Kidney (tissue), 14 donors: ENCODE results near the gene SMG6. TPM values are rescaled to one million over a fixed set of nuclear protein-coding genes. Genes with fewer than 3 reads are reported as not detected.

Experiments used
- DNase-seq, 5 donors: peaks; one replicate each; pipeline ENCODE4 v3.0.0-alpha.2; 2013 to 2020
- FAIRE-seq: peaks from 2 replicates; lab custom pipeline; 2012; peaks lifted over from hg19 to GRCh38; lab: Jason Lieb, UNC
- H3K27ac ChIP-seq, 2 donors: one replicate each; pipeline ENCODE4 v1.7.0; 2013; ENCODE audit warnings: low read depth in 2 of 2, low read length in 2 of 2, inconsistent platforms in 1 of 2
- H3K27me3 ChIP-seq: one replicate; pipeline ENCODE4 v1.7.1; 2013; ENCODE audit warnings: low read length, inconsistent platforms; ENCODE audit not compliant: control insufficient read depth, insufficient read depth
- H3K36me3 ChIP-seq, 3 donors: one replicate each; pipeline versions ENCODE4 v1.7.0 to v1.7.1; 2013; ENCODE audit warnings: low read length in 3 of 3, control low read depth in 1 of 3, inconsistent platforms in 1 of 3; ENCODE audit not compliant: insufficient read depth in 3 of 3, control insufficient read depth in 2 of 3
- H3K4me1 ChIP-seq, 3 donors: one replicate each; pipeline versions ENCODE4 v1.7.0 to v1.7.1; 2013; ENCODE audit warnings: low read length in 3 of 3, inconsistent platforms in 1 of 3, low read depth in 1 of 3; ENCODE audit not compliant: control insufficient read depth in 2 of 3, insufficient read depth in 2 of 3
- H3K4me3 ChIP-seq, 3 donors: one replicate each; pipeline versions ENCODE4 v1.7.0 to v1.8.1; 2013; ENCODE audit warnings: low read length in 3 of 3, control low read depth in 1 of 3, inconsistent platforms in 1 of 3
- H3K9ac ChIP-seq, 3 donors: one replicate each; pipeline versions ENCODE4 v1.7.0 to v1.7.1; 2013; ENCODE audit warnings: low read length in 3 of 3, control low read depth in 1 of 3, inconsistent platforms in 1 of 3
- H3K9me3 ChIP-seq, 3 donors: one replicate each; pipeline versions ENCODE4 v1.7.0 to v1.7.1; 2013; ENCODE audit warnings: low read length in 3 of 3, control low read depth in 1 of 3, inconsistent platforms in 1 of 3; ENCODE audit not compliant: control insufficient read depth in 2 of 3, insufficient read depth in 1 of 3
- CTCF ChIP-seq: IDR thresholded peaks from 3 replicates; pipeline ENCODE4 v1.5.1; 2012; ENCODE audit warnings: mild to moderate bottlenecking, moderate library complexity, borderline replicate concordance; ENCODE audit not compliant: insufficient read depth; ENCODE audit errors: extremely low read depth
- intact Hi-C: fragments of 100-400 bp; cut with DNase I; formaldehyde crosslinking; loops from one replicate; pipeline ENCODE4 v1.11.1; 2022
- polyA plus RNA-seq: library from polyadenylated mRNA; stranded (reverse); fragments of 350-450 nt; fragmentation: Illumina TruSeq; extraction: RNeasy Lipid Tissue Mini Kit (QIAGEN cat#74804); gene quantifications from one replicate; pipeline ENCODE4 v1.2.3, GENCODE V29; 2014; ENCODE audit warnings: low read depth, low replicate concordance; ENCODE audit not compliant: insufficient read depth
- total RNA-seq: library from RNA; stranded (reverse); fragmentation: NEBNext Ultra II Directional; extraction: Animal tissue kit (Norgen Biotek cat#: 25700); gene quantifications from one replicate; pipeline ENCODE4 v1.2.1, GENCODE V29; 2021
- donor health status: control.
- donor health status: control.
- donor health status: control.
- donor health status: control.
- donor health status: control.
- donor health status: DM: yes; HTN: yes; CAD: no.
- donor health status: Normal renal cell carcinoma (clear cell type).

The SMG6 gene
- total and polyA plus RNA-seq, 2 donors from 2014 or later, result 20.6 to 37.3 TPM

GRCh38 chr17:2037155-2037554 lies 266.4 kb downstream of the SMG6 start:
- Histone ChIP-seq H3K36me3 (peaks cover 2 to 36% (median 14%) of the 10 kb centered on the region in 3 donors), H3K27ac (no peak overlapping the region), H3K4me1 (peaks cover 0 to 10% (median 8%) of the 10 kb centered on the region in 3 donors), H3K9me3 (no peaks in the 10 kb centered on the region), H3K27me3 (no peaks in the 10 kb centered on the region), H3K9ac (no peak overlapping the region), H3K4me3 (no peak overlapping the region)
- DNase-seq (peak in 1 of 5 donors; percentile 52), FAIRE-seq (no peak)
- intact Hi-C loops, result no loop called here
- no peak for TF ChIP-seq CTCF

- intact Hi-C loops, result no loop called here
- H3K27me3 ChIP-seq, result no peaks in the 10 kb centered on the region
- H3K27ac ChIP-seq, result no peak overlapping the region
- DNase-seq, result peak in 1 of 5 donors; percentile 53
- no peak for FAIRE-seq
- no peak overlapping the region for H3K4me3 ChIP-seq
- TF ChIP-seq CTCF, result no peak
- peaks cover 2 to 36% (median 14%) of the 10 kb centered on the region in 3 donors for H3K36me3 ChIP-seq
- H3K9ac ChIP-seq, result no peak overlapping the region
- no peaks in the 10 kb centered on the region for H3K9me3 ChIP-seq
- H3K4me1 ChIP-seq, result peaks cover 0 to 7% (median 5%) of the 10 kb centered on the region in 3 donors
These were observed 267.8 kb downstream of the SMG6 start for GRCh38 chr17:2035541-2036488.

GRCh38 chr17:2034806-2035540 lies 268.6 kb downstream of the SMG6 start:
- no peak for TF ChIP-seq CTCF
- Histone ChIP-seq H3K9ac (no peak overlapping the region), H3K36me3 (peaks cover 2 to 30% (median 14%) of the 10 kb centered on the region in 3 donors), H3K4me1 (peaks cover 0 to 7% (median 6%) of the 10 kb centered on the region in 3 donors), H3K27ac (no peak overlapping the region), H3K27me3 (no peaks in the 10 kb centered on the region), H3K9me3 (no peaks in the 10 kb centered on the region), H3K4me3 (no peak overlapping the region)
- intact Hi-C loops, result no loop called here
- DNase-seq, result no peak
- FAIRE-seq, result no peak
